GM23338 (cell line): ENCODE results near the gene AKIRIN1.

ENCODE experiments used
- CTCF ChIP-seq, 2 experiments: fragments of 200-600 bp in 1 of 2; sonication (generic) in 1 of 2; conservative IDR thresholded peaks; 2 replicates each; pipeline versions ENCODE4 v1.5.1 to v1.6.1; 2016 to 2017; ENCODE audit warnings: antibody characterized with exemption in 2 of 2, low read depth in 2 of 2, mild to moderate bottlenecking in 2 of 2, moderate library complexity in 1 of 2
- REST ChIP-seq: IDR thresholded peaks from one replicate; pipeline ENCODE4 v1.6.1; 2018; ENCODE audit warnings: antibody characterized with exemption; ENCODE audit not compliant: unreplicated experiment

- TF ChIP-seq CTCF (conservative IDR thresholded peaks at IDR 0.05; ENCODE audit: low read depth in 2 of 2) (no peak), REST (no peak)
These were observed 1.1 kb upstream of the AKIRIN1 start for GRCh38 chr1:38989979-38990378.
